Measurements from ENCODE around the gene SEC23IP. TPM values are rescaled to one million over a fixed set of nuclear protein-coding genes. Genes with fewer than 3 reads are reported as not detected.

Gene SEC23IP
- total and polyA plus RNA-seq, 2 donors (not counting 3 experiments of a cell fraction or from before 2014, with no cell fraction given): 30.9 to 83.1 TPM

DNA sequence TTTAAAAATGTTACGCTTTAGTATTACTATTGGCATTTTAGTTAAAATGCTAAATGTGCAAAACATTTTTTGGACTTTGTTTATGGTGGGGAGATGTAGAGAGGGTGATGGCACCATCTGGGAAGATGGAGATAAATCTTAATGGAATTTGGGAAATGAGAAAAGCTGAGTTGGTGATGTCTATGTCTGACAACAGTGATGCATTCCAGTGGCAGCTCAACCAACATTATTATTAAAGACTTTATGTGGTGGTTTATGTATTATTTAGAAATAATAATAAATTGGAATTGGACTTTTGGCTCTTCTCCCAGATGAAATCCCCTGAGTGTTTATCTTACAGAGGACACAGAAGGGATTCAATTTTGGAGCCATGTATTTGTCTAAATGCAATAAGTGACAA is 77.6 kb downstream of the SEC23IP start:
- Histone ChIP-seq H3K27ac (ENCODE audit: insufficient read depth, low read depth, low read length) (no peak overlapping the region), H2AFZ (ENCODE audit: low read depth, low read length) (no peak overlapping the region), H3K4me3 (replicated peaks in 1 of 3; ENCODE audit: insufficient read depth in 1 of 3, low read depth in 1 of 3, low read length in 3 of 3) (no peak overlapping the region), H3K79me2 (ENCODE audit: control insufficient read depth, insufficient read depth, low read length) (no peaks in the 10 kb centered on the region), H3K4me2 (ENCODE audit: insufficient read depth, low read length) (no peak overlapping the region), H3K36me3 (ENCODE audit: control insufficient read depth in 2 of 2, extremely low read depth in 1 of 2, insufficient read depth in 2 of 2, low read length in 2 of 2) (no peaks in the 10 kb centered on the region), H3K9me3 (replicated peaks; ENCODE audit: control insufficient read depth, insufficient read depth, low read length) (no peaks in the 10 kb centered on the region), H3K4me1 (ENCODE audit: control insufficient read depth, extremely low read depth, insufficient read depth, low read length) (no peaks in the 10 kb centered on the region), H4K20me1 (replicated peaks; ENCODE audit: control insufficient read depth, extremely low read depth, insufficient read depth, low read length) (no peaks in the 10 kb centered on the region), H3K9me1 (replicated peaks; ENCODE audit: control insufficient read depth, extremely low read depth, insufficient read depth, low read length) (no peaks in the 10 kb centered on the region), H3K9ac (replicated peaks; ENCODE audit: extremely low read depth, insufficient read depth, low read length) (no peak overlapping the region), H3K27me3 (ENCODE audit: control insufficient read depth in 2 of 2, insufficient read depth in 2 of 2, low read length in 2 of 2) (no peaks in the 10 kb centered on the region)
- TF ChIP-seq FOS (IDR thresholded peaks at IDR 0.05; ENCODE audit: borderline replicate concordance, insufficient read depth, low read length): no peak
- no peak for TF ChIP-seq GATA2 (IDR thresholded peaks at IDR 0.05; ENCODE audit: insufficient read depth, insufficient read length, low read depth, low read length)
- no peak for TF ChIP-seq MYC (IDR thresholded peaks at IDR 0.05; ENCODE audit: low read depth, low read length)
- no peak for TF ChIP-seq POLR2A (IDR thresholded peaks at IDR 0.05; ENCODE audit: low read depth, low read length)
- no peak for TF ChIP-seq JUN (IDR thresholded peaks at IDR 0.05; ENCODE audit: borderline replicate concordance, insufficient read depth, insufficient read length, low read depth)
- no peak for TF ChIP-seq EZH2 (IDR thresholded peaks at IDR 0.05; ENCODE audit: borderline replicate concordance, low read depth, low read length, severe bottlenecking)
- TF ChIP-seq, protein P1, sequence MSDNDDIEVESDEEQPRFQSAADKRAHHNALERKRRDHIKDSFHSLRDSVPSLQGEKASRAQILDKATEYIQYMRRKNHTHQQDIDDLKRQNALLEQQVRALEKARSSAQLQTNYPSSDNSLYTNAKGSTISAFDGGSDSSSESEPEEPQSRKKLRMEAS (IDR thresholded peaks at IDR 0.05; ENCODE audit: insufficient read depth, insufficient read length): no peak
- no peak for TF ChIP-seq POLR2AphosphoS5 (IDR thresholded peaks at IDR 0.05; ENCODE audit: insufficient read depth, low read depth, low read length)
- BruUV-seq (replicated peaks): no TSS peak
- FAIRE-seq (no peak), DNase-seq (ENCODE audit: low read depth, low spot score) (no peak)
- dilution Hi-C loops (cut with MboI; ENCODE audit: extremely low pct_ligation_motif_present, low sequenced_read_pairs) (no loop called here), intact Hi-C loops (cut with micrococcal nuclease) (no loop called here)
- ChIA-PET POLR2A (no interaction called here), CTCF (no interaction called here)

DNA sequence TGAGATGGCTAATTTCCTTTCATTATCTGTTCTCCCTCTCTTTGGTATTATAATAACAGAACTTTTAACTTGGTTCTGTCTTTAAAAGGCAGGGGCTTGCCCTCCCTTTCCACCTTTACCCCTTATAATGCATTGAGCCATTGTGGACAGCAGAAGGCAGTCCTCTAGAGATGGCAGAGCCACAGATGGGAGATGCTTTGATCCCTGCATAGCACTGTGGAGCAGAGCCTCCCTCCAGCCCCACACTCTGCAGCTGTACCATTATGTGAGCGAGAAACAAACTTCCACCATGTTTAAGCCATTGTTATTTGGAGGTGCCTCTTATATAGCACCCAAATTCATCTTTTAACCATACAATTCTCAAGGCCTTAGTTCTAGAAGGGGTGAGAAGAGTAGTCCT is 78.4 kb downstream of the SEC23IP start:
- no peaks in the 10 kb centered on the region for H3K4me1 ChIP-seq (ENCODE audit: control insufficient read depth, extremely low read depth, insufficient read depth, low read length)
- TF ChIP-seq MYC (IDR thresholded peaks at IDR 0.05; ENCODE audit: low read depth, low read length) (no peak), EZH2 (IDR thresholded peaks at IDR 0.05; ENCODE audit: borderline replicate concordance, low read depth, low read length, severe bottlenecking) (no peak), POLR2AphosphoS5 (IDR thresholded peaks at IDR 0.05; ENCODE audit: insufficient read depth, low read depth, low read length) (no peak), POLR2A (IDR thresholded peaks at IDR 0.05; ENCODE audit: low read depth, low read length) (no peak), FOS (IDR thresholded peaks at IDR 0.05; ENCODE audit: borderline replicate concordance, insufficient read depth, low read length) (no peak), GATA2 (IDR thresholded peaks at IDR 0.05; ENCODE audit: insufficient read depth, insufficient read length, low read depth, low read length) (no peak), JUN (IDR thresholded peaks at IDR 0.05; ENCODE audit: borderline replicate concordance, insufficient read depth, insufficient read length, low read depth) (no peak)
- TF ChIP-seq, protein P1 (IDR thresholded peaks at IDR 0.05; ENCODE audit: insufficient read depth, insufficient read length): no peak
- TF ChIP-seq, protein P2, sequence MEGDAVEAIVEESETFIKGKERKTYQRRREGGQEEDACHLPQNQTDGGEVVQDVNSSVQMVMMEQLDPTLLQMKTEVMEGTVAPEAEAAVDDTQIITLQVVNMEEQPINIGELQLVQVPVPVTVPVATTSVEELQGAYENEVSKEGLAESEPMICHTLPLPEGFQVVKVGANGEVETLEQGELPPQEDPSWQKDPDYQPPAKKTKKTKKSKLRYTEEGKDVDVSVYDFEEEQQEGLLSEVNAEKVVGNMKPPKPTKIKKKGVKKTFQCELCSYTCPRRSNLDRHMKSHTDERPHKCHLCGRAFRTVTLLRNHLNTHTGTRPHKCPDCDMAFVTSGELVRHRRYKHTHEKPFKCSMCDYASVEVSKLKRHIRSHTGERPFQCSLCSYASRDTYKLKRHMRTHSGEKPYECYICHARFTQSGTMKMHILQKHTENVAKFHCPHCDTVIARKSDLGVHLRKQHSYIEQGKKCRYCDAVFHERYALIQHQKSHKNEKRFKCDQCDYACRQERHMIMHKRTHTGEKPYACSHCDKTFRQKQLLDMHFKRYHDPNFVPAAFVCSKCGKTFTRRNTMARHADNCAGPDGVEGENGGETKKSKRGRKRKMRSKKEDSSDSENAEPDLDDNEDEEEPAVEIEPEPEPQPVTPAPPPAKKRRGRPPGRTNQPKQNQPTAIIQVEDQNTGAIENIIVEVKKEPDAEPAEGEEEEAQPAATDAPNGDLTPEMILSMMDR (IDR thresholded peaks at IDR 0.05; ENCODE audit: extremely low read depth in 1 of 2, insufficient read depth in 1 of 2, low read depth in 1 of 2, low read length in 2 of 2): no peak
- no peaks in the 10 kb centered on the region for H4K20me1 ChIP-seq (replicated peaks; ENCODE audit: control insufficient read depth, extremely low read depth, insufficient read depth, low read length)
- FAIRE-seq (no peak), DNase-seq (ENCODE audit: low read depth, low spot score) (no peak)
- H3K36me3 ChIP-seq (ENCODE audit: control insufficient read depth in 2 of 2, extremely low read depth in 1 of 2, insufficient read depth in 2 of 2, low read length in 2 of 2): no peaks in the 10 kb centered on the region
- H2AFZ ChIP-seq (ENCODE audit: low read depth, low read length): no peak overlapping the region
- dilution Hi-C loops (cut with MboI; ENCODE audit: extremely low pct_ligation_motif_present, low sequenced_read_pairs) (no loop called here), intact Hi-C loops (cut with micrococcal nuclease) (no loop called here)
- no peak overlapping the region for H3K27ac ChIP-seq (ENCODE audit: insufficient read depth, low read depth, low read length)
- CTCF ChIA-PET: no interaction called here
- POLR2A ChIA-PET: no interaction called here
- no peak overlapping the region for H3K4me2 ChIP-seq (ENCODE audit: insufficient read depth, low read length)
- no peaks in the 10 kb centered on the region for H3K9me3 ChIP-seq (replicated peaks; ENCODE audit: control insufficient read depth, insufficient read depth, low read length)
- no peaks in the 10 kb centered on the region for H3K9me1 ChIP-seq (replicated peaks; ENCODE audit: control insufficient read depth, extremely low read depth, insufficient read depth, low read length)
- H3K9ac ChIP-seq (replicated peaks; ENCODE audit: extremely low read depth, insufficient read depth, low read length): no peak overlapping the region
- no peaks in the 10 kb centered on the region for H3K27me3 ChIP-seq (ENCODE audit: control insufficient read depth in 2 of 2, insufficient read depth in 2 of 2, low read length in 2 of 2)
- H3K79me2 ChIP-seq (ENCODE audit: control insufficient read depth, insufficient read depth, low read length): no peaks in the 10 kb centered on the region
- H3K4me3 ChIP-seq (replicated peaks in 1 of 3; ENCODE audit: insufficient read depth in 1 of 3, low read depth in 1 of 3, low read length in 3 of 3): no peak overlapping the region
- BruUV-seq (replicated peaks): no TSS peak

Measured in endothelial cell of umbilical vein (primary cell).